Calu3 (cell line): Measurements from ENCODE around the gene HS3ST4. TPM values are rescaled to one million over a fixed set of nuclear protein-coding genes. Genes with fewer than 3 reads are reported as not detected.
"Not testable (repeated sequence)": the region's sequence is repeated elsewhere in the genome, so short reads cannot be mapped to it uniquely, and the experiment has no call there.

ENCODE experiments used
- BruUV-seq: library from RNA; stranded (reverse); fragments of 400-500 nt; replicated peaks from 2 replicates; lab custom pipeline; 2021; lab: Mats Ljungman, UMichigan
- CTCF ChIA-PET: fragments of 300-600 bp; sonication (Branson Sonifier 250); formaldehyde crosslinking; loops from one replicate; lab custom pipeline; 2022; ENCODE audit warnings: antibody characterized with exemption; lab: Charles Lee
- DNase-seq: peaks from one replicate; pipeline ENCODE4 v3.0.0; 2022
- H3K27ac Mint-ChIP-seq: one replicate; pipeline ENCODE4 v1.8.0; 2022; ENCODE audit warnings: mixed read lengths; ENCODE audit not compliant: unreplicated experiment
- H3K27me3 Mint-ChIP-seq: one replicate; pipeline ENCODE4 v1.8.0; 2022; ENCODE audit warnings: mixed read lengths; ENCODE audit not compliant: unreplicated experiment
- H3K36me3 Mint-ChIP-seq: one replicate; pipeline ENCODE4 v1.8.0; 2022; ENCODE audit warnings: mild to moderate bottlenecking, moderate library complexity, mixed read lengths; ENCODE audit not compliant: insufficient read depth, unreplicated experiment
- H3K4me1 Mint-ChIP-seq: one replicate; pipeline ENCODE4 v1.8.0; 2022; ENCODE audit warnings: mild to moderate bottlenecking, low read depth, mixed read lengths; ENCODE audit not compliant: unreplicated experiment
- H3K4me3 Mint-ChIP-seq: one replicate; pipeline ENCODE4 v1.8.0; 2022; ENCODE audit warnings: mild to moderate bottlenecking, low read depth, moderate library complexity, mixed read lengths; ENCODE audit not compliant: unreplicated experiment
- H3K9me3 Mint-ChIP-seq: one replicate; pipeline ENCODE4 v1.8.0; 2022; ENCODE audit warnings: low read depth, mixed read lengths; ENCODE audit not compliant: unreplicated experiment
- intact Hi-C: fragments of 100-400 bp; cut with micrococcal nuclease; formaldehyde crosslinking; loops from one replicate; pipeline ENCODE4 v1.10.0; 2022; ENCODE audit not compliant: unreplicated experiment
- total RNA-seq: library from RNA; stranded (reverse); gene quantifications from 2 replicates; pipeline ENCODE4 v1.2.3, GENCODE V29; 2022
- TF ChIP-seq, protein P1 (sequence below): fragments of 200-600 bp; IDR thresholded peaks from one replicate; pipeline ENCODE4 v1.8.0; 2022; ENCODE audit warnings: antibody characterized with exemption; ENCODE audit not compliant: unreplicated experiment

HS3ST4 gene
- total RNA-seq, 1 experiment from 2014 or later = not detected

DNA sequence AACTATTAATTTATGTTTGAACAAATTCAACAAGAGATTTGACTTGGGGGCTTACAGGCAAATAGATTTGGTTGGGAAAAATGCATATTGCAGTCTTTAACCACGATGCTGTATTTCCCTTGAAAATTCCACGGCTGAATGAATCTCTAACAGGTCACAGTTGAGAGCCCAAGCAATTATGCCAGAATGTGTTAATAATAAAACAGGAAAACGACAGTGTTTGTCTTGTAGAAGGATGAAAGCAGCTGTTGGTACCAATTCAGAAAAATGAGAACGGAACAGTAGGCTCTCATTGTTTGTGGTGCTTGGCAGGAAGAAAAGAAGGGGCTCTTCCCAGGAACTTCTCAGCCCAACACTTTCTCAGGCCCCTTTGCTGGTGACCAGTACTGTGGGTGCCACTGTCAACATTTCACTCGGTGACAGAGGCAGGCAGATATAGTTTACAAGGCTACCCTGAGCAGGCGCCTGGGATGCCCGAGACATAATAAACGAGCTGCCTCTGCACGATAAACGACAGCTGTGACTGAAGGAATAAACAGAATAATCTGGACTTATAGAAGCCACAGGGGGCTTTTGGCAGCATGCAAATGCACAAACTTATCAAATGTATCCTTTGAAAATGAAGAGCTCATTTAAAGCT is 387.1 kb downstream of the HS3ST4 start:
- no peaks in the 10 kb centered on the region for H3K4me1 Mint-ChIP-seq
- CTCF ChIA-PET = interaction anchor here (0.5 kb wide), 1 partner anchor 1556 kb away, joined by 3 read pairs; no protein-coding TSS in a partner anchor
- no peaks in the 10 kb centered on the region for H3K36me3 Mint-ChIP-seq
- BruUV-seq = no TSS peak
- H3K27me3 Mint-ChIP-seq = no peaks in the 10 kb centered on the region
- H3K9me3 Mint-ChIP-seq = peaks cover 15% of the 10 kb centered on the region
- TF ChIP-seq, protein P1, sequence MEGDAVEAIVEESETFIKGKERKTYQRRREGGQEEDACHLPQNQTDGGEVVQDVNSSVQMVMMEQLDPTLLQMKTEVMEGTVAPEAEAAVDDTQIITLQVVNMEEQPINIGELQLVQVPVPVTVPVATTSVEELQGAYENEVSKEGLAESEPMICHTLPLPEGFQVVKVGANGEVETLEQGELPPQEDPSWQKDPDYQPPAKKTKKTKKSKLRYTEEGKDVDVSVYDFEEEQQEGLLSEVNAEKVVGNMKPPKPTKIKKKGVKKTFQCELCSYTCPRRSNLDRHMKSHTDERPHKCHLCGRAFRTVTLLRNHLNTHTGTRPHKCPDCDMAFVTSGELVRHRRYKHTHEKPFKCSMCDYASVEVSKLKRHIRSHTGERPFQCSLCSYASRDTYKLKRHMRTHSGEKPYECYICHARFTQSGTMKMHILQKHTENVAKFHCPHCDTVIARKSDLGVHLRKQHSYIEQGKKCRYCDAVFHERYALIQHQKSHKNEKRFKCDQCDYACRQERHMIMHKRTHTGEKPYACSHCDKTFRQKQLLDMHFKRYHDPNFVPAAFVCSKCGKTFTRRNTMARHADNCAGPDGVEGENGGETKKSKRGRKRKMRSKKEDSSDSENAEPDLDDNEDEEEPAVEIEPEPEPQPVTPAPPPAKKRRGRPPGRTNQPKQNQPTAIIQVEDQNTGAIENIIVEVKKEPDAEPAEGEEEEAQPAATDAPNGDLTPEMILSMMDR = no peak
- DNase-seq = no peak
- H3K27ac Mint-ChIP-seq = no peak overlapping the region
- no peak overlapping the region for H3K4me3 Mint-ChIP-seq
- intact Hi-C loops = no loop called here

DNA sequence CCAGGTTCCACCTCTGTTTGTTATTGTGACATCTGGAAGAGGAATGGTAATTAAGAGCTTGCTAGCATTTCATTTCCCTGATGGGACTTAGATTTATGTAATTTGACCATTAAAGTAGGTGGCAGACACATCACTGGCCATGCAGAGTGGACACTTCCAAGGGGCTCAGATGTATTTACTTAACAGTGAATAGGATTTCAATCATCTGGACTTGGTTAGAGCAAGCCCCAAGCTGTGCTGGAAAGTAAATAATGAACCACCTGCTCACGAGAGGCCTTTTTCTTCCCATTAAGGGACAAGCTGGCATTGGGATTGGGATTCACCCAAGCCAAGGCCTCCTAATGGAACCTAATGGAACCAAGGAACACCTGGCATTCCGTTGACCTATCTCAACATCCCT is 395.3 kb downstream of the HS3ST4 start:
- intact Hi-C loops = no loop called here
- Mint-ChIP-seq H3K36me3 (no peaks in the 10 kb centered on the region), H3K4me1 (no peaks in the 10 kb centered on the region), H3K27me3 (no peaks in the 10 kb centered on the region), H3K9me3 (peaks cover 24% of the 10 kb centered on the region), H3K4me3 (no peak overlapping the region), H3K27ac (no peak overlapping the region)
- no peak for DNase-seq
- CTCF ChIA-PET = no interaction called here
- TF ChIP-seq, protein P1 = no peak
- BruUV-seq = no TSS peak

DNA sequence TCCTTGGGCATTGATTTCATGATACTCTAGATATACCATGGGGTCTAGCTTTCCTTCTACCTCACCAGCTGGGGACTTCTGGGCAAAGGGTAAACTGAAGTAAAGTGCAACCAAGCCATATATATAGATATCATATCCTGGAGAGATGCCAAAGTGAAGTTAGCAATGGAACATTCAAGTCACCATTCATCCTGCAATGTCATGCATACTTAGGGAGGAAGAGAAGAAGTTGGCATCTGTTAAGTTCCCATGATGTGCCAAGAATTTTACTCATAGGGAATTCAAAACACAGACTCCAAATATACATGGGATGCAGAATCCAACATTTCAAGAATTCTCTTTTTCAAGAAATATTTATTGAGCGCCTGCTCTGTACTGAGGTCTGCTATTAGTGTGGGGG is 399.8 kb downstream of the HS3ST4 start:
- DNase-seq = no peak
- peaks cover 25% of the 10 kb centered on the region for H3K9me3 Mint-ChIP-seq
- intact Hi-C loops = no loop called here
- no peaks in the 10 kb centered on the region for H3K4me1 Mint-ChIP-seq
- H3K4me3 Mint-ChIP-seq = no peak overlapping the region
- H3K27me3 Mint-ChIP-seq = no peaks in the 10 kb centered on the region
- no peak overlapping the region for H3K27ac Mint-ChIP-seq
- no TSS peak for BruUV-seq
- CTCF ChIA-PET = no interaction called here
- TF ChIP-seq, protein P1 = no peak
- no peaks in the 10 kb centered on the region for H3K36me3 Mint-ChIP-seq

DNA sequence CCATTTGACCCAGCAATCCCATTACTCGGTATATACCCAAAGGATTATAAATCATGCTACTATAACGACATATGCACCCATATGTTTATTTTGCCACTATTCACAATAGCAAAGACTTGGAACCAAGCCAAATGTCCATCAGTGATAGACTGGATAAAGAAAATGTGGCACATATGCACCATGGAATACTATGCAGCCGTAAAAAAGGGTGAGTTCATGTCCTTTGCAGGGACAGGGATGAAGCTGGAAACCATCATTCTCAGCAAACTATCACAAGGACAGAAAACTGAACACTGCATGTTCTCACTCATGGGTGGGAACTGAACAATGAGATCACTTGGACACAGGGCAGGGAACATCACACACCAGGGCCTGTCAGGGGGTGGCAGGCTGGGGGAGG is 406.4 kb downstream of the HS3ST4 start:
- DNase-seq, H3K27me3 Mint-ChIP-seq, H3K27ac Mint-ChIP-seq, intact Hi-C loops, H3K36me3 Mint-ChIP-seq, H3K4me1 Mint-ChIP-seq, H3K4me3 Mint-ChIP-seq, CTCF ChIA-PET, BruUV-seq: not testable (repeated sequence)
- H3K9me3 Mint-ChIP-seq = peaks cover 23% of the 10 kb centered on the region

DNA sequence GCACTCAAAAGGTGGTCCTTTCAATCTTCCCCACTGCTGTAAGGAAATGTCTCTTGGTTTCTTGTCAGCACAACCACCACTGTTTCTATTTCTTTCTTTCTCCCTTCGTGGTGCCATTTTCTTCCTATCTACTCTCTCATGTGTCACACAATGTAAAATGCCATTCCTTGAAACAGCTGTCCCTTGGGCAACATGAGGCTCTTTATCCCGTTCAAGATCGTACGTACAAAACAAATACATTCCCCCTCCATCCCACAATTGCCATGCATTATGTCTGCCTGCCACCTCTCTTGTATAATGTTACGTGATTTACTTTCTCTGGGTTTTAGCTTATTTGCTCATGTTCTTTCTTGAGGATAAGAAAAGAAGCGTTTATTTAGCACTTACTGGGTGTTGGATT is 410.6 kb downstream of the HS3ST4 start:
- no TSS peak for BruUV-seq
- H3K4me1 Mint-ChIP-seq = no peaks in the 10 kb centered on the region

More for the DNA sequence above, 410.6 kb downstream of the HS3ST4 start:
- TF ChIP-seq, protein P1 = no peak
- no peak for DNase-seq
- peaks cover 24% of the 10 kb centered on the region for H3K9me3 Mint-ChIP-seq
- no peak overlapping the region for H3K27ac Mint-ChIP-seq
- no peak overlapping the region for H3K4me3 Mint-ChIP-seq
- H3K27me3 Mint-ChIP-seq = no peaks in the 10 kb centered on the region
- intact Hi-C loops = no loop called here
- CTCF ChIA-PET = no interaction called here
- H3K36me3 Mint-ChIP-seq = no peaks in the 10 kb centered on the region
